ENCODE results near the gene TMEM144.
"Not testable (repeated sequence)": the region's sequence is repeated elsewhere in the genome, so short reads cannot be mapped to it uniquely, and the experiment has no call there.

Gene TMEM144

DNA sequence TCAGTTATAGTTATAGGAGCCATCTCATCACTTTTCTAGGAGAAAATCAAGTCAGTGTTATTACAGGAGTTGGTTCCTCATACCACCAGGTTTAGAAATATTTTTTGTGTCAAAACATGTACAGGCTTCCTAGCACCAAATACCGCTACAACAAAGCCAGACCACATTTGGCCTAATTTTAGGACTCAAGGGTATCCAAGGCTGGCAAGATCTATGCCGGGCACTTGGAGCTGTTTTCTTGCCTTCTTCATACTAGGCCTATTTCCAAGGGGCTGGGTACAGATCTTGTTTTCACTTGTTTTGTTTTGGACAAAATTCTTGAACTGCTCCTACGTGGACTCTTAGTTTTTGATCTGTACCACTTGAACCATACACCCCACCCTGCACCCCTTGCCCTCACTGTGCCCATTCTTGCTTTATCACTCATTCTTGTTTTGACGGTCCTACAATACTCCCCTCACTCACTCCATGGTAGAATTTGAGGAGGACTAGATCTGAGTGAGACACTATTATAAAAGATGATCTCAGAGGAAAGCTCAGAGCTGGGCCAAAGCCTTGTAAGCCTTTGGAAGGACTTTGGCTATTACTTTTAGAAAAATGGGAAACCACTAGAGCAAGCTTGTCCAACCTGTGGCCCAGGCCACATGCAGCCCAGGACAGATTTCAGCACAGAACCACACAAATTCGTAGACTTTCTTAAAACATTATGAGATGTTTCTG lies 17.7 kb upstream of the TMEM144 start:
- DNase-seq (ENCODE audit: low spot score), result no peak

DNA sequence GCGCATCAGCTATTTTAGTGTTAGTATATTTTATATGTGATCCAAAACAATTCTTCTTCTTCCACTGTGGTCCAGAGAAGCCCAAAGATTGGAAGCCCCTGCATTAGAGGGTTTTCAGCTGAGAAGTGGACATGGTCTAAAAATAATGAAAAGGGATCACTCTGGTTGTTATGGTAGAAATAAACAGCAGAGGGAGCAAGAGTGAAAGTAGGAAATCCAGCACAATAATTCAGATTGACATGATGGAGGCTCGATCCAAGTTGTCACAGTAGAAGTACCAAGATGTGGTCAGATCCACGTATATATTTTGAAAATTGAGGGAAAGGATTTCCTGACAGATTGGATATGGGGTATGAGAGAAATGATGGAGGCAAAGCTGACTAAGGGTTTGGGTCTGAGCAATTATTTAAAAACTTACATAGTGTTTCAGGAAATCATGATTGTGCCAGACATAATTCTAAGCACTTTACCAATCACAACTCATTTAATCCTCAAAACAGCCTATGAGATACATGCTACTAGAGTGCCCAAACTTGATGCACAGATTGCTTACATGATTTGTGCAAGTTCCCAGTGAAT lies 17.0 kb upstream of the TMEM144 start:
- DNase-seq (ENCODE audit: low spot score), result no peak

DNA sequence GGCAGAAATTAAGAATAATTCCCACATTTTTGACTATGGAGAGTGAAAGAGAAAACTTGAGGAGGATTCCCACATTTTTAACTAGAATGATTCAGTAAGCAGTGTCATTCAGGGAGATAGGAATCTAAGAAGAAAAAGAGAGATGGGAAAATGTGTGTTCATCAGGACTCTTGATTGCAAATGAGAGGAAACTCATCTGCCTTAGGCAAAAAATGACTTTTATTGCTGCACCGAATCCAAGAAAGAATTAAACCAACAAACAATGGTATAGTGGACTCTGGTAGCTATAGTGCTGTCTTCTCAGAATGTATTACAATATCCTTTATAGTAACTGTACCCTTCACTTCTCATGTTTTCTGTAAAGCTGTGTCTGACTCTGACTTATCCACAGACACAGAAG lies 15.0 kb upstream of the TMEM144 start:
- DNase-seq (ENCODE audit: low spot score), result no peak

DNA sequence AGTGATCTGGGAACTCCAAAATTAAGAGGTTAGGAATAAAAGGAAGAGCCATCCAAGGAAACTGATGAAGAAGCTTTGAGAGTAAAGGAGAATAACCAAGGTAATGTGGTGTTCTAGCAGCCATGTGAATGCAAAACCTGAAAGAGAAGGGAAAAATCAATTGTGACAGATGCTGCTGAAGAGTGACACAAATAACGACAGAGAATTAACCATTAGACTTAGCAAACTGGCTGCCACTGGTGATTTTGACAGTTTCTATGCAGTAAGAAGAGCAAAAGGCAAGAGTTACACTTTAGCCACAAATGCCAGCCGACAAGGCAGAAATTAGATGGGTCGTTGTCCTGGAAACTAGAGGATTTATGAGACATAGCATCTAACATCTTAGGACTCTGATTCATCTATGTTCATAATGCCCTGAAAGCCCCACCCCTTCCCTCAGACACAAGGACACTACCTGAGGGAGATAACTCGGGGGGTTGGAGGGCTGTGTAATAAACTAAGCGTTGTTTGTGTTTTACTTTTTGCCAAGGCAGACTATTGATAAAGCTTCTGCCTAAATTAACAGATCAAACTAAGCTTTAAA lies 13.0 kb upstream of the TMEM144 start:
- DNase-seq (ENCODE audit: low spot score), result no peak

DNA sequence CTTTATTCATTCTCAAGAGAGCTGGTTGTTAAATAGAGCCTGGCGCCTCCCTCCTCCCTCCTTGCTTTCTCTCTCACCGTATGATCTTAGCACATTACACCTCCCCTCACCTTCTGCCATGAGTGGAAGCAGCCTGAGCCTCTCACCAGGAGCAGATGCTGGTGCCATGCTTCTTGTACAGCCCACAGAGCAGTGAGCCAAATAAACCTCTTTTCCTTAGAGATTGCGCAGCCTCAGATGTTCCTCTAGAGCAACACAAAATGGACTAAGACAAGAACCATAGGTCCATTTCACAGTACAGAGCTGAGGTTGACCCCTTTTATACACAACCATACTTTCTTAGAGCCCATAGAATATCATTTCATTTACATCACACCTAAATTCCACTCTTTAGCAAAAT lies 10.1 kb upstream of the TMEM144 start:
- DNase-seq (ENCODE audit: low spot score), result no peak

DNA sequence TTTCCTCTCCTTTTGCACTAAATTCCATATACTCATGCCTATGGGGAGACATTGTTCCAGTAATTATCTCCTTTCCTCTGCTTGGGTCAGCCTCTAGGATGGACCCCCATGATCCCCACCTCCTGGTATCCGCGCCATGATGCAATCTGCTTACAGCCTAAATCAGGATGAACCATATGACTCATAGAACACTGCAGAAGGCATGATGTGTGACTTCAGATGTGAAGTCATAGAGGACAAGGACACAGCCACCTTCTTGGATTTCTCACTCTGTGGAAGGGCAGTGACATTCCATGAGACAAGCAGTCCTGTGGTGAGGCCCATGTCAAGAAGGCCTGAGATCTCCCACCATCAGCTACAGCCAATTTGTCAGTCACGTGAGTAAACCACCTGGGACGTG lies 9.0 kb upstream of the TMEM144 start:
- DNase-seq (ENCODE audit: low spot score), result no peak

DNA sequence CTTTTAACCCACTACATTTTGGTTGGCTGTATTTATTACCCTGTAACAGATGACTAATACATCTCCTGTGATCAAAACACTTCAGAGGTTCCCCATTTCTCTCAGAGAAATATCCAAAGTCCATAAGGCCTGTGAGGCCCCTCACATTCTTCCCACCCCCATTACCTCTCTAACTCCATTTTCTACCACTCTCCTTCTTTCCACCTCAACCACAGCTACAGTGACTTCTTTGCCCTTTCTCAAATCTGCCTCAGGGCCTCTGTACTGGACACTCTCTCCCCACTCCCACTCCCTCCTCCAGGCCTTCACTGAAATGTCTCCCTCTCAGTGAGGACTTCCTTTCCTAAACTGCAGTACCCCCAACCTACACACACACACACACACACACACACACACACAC lies 8.4 kb upstream of the TMEM144 start:
- DNase-seq (ENCODE audit: low spot score), result no peak

DNA sequence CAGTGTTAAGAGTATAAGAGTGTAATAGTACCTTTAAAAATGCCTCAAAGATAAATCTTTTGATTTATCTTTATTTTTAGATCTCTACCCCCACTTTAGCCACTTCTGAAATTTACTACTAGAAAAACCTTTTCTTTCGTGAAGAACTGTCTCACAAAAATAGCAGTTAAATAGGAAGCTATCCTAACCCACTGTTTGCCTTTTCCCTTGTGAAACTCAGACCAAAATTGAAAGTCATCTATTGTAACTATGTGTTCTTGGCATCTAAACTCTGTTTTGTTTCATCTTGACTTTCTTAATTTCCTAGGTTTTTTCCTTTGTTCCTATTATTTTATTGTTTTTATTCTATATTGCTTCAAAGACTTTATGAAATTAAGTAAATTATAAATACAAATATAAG lies 7.8 kb upstream of the TMEM144 start:
- DNase-seq (ENCODE audit: low spot score), result no peak

DNA sequence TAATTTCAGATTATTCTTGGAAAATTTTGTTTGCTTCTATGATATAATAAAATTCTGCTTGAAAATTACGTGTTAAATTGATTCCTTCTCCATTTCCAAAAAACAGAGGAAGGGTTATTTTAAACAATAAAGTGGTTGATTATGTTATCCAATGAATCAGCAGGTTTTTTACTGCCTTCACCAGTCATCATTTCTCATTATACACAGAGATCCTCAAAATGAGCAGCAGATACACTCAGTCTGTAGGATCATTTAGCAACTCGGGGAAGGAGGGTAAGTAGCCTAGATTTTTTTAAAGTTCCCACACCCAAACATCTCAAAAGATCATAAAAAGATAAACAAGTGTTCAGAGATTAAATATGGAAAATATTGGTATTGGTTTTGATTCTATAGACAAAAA lies 6.8 kb upstream of the TMEM144 start:
- DNase-seq (ENCODE audit: low spot score), result no peak

DNA sequence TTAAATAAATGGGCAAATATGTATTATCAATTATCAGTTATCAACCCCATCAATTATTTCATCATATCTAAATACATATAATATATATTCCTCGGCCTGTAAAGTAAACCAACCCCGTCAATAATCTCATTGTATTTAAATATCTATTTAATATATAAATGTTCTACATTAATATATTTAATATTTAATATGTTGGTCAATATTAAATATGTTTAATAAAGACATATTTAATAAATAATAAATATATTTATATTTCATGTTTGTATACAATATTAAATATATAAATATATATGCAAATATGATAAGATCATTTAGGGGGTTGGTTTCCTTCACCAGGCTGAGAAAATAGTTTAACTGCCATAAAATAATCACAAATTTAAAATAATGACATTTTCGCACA lies 6.4 kb upstream of the TMEM144 start:
- no peak for DNase-seq (ENCODE audit: low spot score)

DNA sequence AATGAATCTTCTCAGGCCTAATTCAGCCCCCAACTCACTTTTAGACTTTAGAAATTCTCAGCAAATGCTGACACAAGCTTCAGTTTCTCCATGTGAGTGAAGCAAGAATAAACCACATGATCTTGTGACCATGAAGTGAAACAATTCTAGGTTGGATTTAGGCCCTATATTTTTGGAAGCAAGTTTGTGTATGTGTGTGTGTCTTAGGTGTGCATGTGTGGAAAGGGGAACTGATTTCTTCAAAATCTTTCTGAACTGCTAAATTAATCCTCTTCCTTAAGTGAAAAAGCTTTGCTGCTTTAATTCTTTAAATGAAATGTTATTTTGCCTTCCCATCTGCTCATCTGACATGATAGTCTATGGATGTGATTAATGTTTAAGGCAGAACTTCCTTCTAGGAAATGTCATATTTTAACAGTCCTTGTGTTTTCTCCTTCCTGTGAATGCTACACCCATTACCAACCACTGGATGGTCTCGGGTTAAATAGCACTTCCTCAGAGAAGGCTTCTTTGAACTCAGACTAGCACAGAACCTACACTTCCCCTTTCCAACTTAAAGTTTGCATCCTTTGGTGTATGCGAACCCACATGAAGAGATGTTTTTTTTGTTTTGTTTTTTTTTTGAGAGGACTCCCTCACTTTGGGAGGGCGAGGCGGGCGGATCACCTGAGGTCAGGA lies 1.2 kb upstream of the TMEM144 start:
- no peak for DNase-seq (ENCODE audit: low spot score)

DNA sequence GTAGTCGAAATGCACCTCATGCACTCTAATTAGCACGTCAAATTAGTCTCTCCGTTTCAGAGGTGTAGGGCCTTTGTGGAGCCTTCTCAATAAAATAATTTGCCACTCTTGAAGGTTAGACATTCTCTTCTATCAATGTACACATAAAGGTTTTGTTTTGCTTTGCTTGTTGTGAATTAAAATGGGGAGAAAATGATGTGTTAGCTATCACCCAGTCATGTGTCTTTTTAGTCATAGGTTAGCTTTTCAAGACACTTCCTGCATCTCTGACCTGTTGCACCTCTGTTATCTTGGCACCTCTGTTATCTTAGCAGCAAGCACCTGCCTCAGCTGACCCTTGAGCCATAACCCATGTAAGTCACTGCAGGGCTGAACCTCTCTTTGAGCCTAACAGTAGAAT lies 936 bp downstream of the TMEM144 start:
- no peak for DNase-seq (ENCODE audit: low spot score)

DNA sequence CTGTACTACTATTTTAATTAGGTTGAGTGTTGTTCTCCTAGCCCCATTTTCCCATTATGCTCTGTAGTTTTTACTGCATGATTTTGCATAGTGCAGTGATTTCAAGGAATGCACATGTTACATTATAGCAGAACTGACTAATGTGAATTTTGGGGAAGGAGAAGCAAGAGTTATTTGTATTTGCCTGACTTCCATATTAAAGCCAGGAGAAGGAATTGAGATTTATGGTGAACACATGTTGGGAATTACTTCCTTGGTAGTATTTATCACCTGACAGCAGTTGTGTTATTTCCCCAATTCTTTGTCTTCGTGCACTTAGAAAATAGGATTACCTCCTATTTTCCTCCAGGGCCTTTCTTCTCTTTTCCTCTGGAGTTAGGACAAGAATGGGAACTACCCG lies 3.2 kb downstream of the TMEM144 start:
- DNase-seq (ENCODE audit: low spot score), result no peak

DNA sequence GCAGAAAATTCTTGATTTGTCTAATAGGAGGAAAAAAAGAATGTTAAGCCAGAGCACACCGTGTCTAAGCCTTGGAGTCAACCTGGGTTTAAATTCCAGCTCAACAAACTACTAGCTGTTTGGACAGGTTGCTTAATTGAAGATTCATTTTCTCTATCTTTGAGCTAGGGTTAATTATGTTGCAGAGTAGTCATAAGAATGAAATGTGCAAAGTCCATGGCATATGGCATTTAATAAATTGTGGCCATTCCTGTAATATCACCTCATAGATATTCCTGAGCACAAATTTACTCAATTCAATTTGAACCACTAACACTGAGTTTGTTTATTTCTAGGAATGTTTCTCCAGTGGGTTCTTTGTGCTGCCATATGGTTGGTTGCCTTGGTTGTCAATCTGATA lies 4.6 kb downstream of the TMEM144 start:
- DNase-seq (ENCODE audit: low spot score), result no peak

DNA sequence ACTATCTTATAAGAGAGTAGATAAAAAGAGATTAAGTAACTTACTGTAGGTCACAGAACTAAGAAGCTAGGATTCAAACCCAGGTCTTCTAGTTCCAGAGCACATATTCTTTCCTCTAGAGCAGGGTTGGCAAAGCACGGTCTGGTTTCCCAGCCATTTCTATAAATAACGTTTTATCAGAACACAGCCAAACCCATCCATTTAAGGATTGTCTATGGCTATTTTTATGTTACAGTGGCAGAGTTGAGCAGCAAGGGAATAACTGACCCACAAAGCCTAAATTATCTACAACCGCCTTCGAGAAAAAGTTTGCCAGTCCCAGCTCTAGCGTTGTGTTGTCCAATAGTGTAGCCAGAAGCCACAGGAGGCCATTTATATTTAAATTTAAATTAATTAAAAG lies 7.5 kb downstream of the TMEM144 start:
- no peak for DNase-seq (ENCODE audit: low spot score)

DNA sequence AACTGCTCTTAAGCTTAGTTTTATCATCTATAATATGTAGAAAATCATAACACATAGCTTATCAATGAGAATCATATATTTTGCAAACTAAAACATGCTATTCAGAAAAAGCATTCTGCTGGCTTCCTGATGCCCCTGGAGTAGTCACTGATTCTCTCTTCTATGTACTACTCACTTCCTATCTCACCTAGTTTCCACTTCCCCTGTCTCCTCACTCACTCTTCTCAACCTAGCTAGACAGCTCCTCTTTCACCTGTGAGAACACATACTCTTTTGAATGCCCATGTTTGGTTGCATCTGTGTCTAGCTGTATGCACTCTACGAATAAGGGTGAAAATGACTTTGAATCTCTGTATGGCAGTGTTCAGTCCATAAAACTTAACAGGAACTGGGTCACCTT lies 9.3 kb downstream of the TMEM144 start:
- DNase-seq (ENCODE audit: low spot score), result no peak

DNA sequence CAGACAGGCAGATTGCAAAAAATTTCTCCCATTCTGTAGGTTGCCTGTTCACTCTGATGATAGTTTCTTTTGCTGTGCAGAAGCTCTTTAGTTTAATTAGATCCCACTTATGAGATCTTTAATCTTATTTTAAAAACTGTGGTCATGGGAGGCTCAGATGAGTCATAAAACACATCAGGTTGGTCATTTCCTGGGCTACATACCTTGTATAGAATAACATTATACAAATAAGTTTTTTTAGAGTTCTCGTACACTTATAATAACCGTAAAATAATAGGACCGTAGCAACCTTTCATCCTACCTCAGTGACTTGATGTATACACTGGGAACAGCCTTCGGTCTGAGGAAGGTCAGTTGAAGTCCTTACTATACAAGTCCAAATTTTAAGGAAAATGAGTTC lies 14.0 kb downstream of the TMEM144 start:
- not testable (repeated sequence) for DNase-seq (ENCODE audit: low spot score)

DNA sequence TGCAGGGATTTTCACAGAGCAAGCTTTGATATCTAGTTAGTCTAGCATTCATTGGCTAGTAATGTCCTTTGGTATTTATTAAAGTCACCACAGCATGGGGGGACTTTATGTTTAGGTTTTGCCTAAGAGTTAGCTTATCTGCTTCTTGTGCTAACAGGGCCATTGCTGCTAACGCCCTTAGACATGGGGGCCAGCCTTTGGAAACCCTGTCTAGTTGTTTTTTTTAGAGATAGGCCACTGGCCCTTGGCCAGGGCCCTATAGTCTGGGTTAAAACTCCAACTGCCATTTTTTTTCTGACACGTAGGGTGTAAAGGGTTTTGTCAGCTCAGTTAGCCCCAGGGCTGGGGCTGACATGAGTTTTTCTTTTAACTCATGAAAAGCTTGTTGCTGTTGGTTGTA lies 14.7 kb downstream of the TMEM144 start:
- not testable (repeated sequence) for DNase-seq (ENCODE audit: low spot score)

DNA sequence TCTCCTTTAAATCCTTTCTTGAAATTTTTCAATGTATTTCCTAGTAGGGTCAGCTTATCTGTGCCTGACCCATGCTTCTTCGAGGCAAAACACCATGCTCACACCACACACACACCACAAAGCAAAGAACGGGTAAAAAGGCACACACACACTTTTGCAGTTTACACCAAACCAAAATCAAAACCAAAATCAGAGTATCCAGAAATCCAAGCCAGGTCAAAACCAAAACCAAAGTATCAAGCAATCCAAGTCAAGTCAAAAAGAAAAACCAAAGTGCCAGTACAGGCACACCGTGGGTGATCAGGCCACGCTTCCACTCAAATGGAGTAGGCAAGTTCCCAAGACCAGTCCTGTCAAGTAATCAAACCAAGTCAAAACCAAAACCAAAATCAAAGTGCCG lies 17.6 kb downstream of the TMEM144 start:
- DNase-seq (ENCODE audit: low spot score), result not testable (repeated sequence)

DNA sequence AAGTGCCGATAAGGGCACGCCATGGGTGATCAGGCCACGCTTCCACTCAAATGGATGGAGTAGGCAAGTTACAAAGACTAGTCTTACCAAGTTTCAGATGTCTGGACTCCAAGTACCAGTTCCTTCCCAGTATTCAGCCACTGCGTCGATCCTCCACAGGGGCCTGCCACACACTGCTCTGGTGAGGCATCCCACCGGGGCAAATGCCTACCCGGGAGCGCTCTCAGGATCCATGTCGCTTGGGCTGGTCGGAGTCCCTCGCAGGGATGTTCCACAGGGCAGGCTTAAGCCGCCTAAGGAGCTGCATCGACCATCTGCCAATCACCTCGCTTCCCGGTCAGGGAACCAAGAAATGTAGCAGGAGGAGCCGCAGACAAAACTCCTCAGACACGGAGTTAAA lies 18.1 kb downstream of the TMEM144 start:
- not testable (repeated sequence) for DNase-seq (ENCODE audit: low spot score)

DNA sequence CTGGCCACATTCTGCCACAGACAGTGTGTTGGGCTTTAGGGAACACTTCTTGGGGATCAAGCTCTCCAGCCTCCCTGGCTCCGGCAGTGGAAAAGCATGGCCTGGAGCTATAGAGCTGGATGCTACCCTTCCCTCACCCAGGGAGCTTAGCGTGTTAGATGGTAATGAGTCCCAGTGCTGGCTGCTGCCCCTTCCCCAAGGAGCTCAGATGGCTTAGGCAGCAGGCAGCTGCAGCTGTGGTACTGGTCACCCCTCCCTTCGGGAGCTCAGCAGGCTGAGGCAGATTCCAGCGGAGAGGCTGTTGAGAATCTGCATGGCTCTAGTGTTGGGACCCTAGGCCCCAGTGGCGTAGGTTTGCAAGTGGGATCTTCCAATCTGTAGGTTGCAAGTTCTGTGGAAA lies 19.5 kb downstream of the TMEM144 start:
- DNase-seq (ENCODE audit: low spot score), result no peak

DNA sequence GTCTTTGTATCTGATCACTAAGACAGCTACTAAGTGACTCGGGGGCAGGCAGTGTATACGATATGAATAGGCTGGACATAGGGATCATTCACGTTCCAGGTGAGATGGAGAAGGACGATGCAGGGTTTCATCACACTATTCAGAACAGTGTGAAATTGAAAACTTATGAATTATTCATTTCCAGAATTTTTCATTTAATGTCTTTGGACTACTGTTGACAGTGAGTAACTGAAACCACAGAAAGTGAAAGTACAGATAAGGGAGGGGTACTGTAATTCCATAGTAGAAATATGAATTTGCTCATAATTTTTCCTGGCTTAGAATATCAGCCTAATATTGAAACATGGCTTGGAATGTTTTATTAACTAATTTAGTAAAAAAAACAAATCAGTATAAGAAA lies 24.4 kb downstream of the TMEM144 start:
- no peak for DNase-seq (ENCODE audit: low spot score)

DNA sequence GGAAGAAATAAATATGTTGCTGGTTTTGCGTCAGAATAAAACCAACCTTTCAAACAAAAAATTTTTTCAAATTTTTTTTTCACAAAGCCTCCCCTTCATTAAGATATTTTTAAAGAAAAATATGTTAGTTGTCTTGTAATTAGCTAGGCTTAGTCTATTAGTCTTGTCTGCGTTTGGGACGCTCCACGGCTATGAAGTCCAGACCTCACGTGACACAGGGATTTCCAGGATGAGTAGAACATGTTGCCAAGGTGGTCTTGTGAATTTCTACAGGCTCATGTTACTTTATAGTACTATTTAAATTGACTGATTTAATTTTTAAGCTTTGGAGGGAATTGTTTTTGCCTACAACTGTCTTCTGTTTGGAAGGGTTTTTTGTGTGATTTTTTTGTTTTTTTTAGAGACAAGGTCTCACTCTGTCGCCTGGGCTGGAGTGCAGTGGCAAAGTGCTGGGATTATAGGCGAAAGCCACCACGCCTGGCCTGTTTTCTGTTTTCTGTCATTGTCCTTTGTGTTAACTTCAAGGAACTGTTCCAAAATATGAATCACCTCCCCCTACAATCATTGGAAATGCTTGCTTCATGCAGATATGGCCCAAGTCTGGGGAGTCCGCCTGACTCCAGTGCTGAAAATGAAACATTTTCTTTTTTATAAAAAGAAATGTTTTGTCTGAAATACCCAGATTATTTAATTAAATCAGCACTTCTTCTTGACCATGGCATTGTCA lies 26.2 kb downstream of the TMEM144 start:
- no peak for DNase-seq (ENCODE audit: low spot score)
